GM12891 (cell line): Measurements from ENCODE around the gene HBG2.

ENCODE experiments used
- POLR2A ChIP-seq: IDR thresholded peaks from 2 replicates; pipeline ENCODE4 v1.6.1; 2011; ENCODE audit warnings: low read depth, low read length, control low read depth
- POLR2AphosphoS5 ChIP-seq: IDR thresholded peaks from 2 replicates; pipeline ENCODE4 v1.6.1; 2011; ENCODE audit warnings: low read depth, low read length, control low read depth
- TAF1 ChIP-seq: IDR thresholded peaks from 2 replicates; pipeline ENCODE4 v1.6.1; 2011; ENCODE audit warnings: low read depth, low read length, control low read depth

DNA sequence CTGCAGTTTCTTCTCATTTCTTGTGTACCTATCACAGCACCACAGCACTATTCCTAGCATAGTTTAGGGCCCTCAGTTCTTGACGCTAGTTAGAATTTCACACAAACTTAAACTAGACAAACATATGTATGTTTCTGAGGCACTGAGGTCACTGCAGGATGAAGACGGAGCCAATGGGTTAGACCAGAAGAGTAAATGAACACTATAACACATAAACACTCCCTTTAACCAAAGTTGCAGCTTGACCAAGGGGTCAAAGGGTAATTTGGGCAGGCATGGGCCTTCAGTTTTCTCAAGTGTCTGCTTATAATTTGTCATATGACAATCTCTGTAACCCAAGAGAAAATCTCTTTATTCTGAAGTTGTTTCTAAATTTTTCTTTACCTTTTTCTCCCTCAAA, 28.0 kb upstream of the HBG2 start:
- TF ChIP-seq POLR2AphosphoS5: no peak
- no peak for TF ChIP-seq TAF1
- TF ChIP-seq POLR2A: no peak
